GM21825 (cell line): ENCODE data around the gene CD80.
A peak's percentile ranks its signal among the peaks of the same experiment; 100 is the strongest.

Experiments used
- ATAC-seq: cut with Tn5 transposase; IDR thresholded peaks from one replicate; pipeline ENCODE4 v1.9.1; 2021; ENCODE audit warnings: mild to moderate bottlenecking, moderate library complexity; ENCODE audit not compliant: unreplicated experiment

The CD80 gene

GRCh38 chr3:119500901-119501300 is 58.5 kb downstream of the CD80 start:
- ATAC-seq, result no peak

DNA sequence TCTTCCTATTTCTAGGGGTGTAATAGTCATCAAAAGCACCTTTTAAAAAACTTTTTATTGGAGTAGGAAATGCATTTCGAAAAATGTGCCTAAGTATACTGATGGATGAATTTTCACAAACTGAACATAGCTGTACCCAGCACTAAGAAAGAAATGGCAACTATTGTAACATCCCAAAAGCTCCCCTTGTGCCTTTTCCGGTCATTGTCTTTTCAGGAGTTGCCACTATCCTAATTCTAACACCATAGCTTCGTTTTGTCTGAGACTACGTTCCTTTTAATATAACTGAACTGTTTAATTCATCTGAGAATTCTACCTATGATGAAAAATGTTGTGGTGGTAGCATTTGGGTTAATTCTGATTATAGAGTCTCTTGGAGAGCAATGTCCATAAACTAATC is 59.1 kb downstream of the CD80 start:
- ATAC-seq, result no peak

GRCh38 chr3:119498186-119499011 is 61.0 kb downstream of the CD80 start, which contains the start of gene TIMMDC1:
Gene TIMMDC1, plus strand, starts transcription at chr3:119498547. Its CDS starts 187 bp downstream, at chr3:119498734.
- peak; percentile 99 for ATAC-seq

- no peak for ATAC-seq
Measured at GRCh38 chr3:119497820-119498185, 61.6 kb downstream of the CD80 start.

DNA sequence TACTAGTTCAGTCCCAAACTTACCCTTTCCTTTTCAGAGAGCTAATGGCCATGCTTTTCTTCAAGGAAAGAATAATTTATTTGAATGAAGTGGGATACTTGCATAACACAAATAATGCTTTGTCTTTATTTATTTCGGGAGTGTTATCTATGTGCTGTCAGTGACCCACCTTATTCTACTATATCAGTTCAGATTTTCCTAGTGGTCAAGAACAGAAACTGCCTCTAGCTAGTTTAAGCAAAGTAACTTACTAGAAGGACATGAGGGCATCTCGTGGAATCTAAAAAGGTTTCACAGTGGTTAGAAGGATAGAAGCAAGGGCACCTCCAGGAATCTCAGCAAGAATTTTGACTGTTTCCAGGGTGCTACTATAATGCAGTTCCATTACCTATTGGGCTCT is 64.8 kb downstream of the CD80 start:
- no peak for ATAC-seq

GRCh38 chr3:119492810-119493209 is 66.6 kb downstream of the CD80 start:
- ATAC-seq, result no peak

- ATAC-seq, result no peak
Measured at GRCh38 chr3:119492128-119492527, 67.3 kb downstream of the CD80 start.

- no peak for ATAC-seq
Measured at GRCh38 chr3:119490153-119490552, 69.3 kb downstream of the CD80 start.

- ATAC-seq, result no peak
Measured at GRCh38 chr3:119485563-119485962, 73.9 kb downstream of the CD80 start.

DNA sequence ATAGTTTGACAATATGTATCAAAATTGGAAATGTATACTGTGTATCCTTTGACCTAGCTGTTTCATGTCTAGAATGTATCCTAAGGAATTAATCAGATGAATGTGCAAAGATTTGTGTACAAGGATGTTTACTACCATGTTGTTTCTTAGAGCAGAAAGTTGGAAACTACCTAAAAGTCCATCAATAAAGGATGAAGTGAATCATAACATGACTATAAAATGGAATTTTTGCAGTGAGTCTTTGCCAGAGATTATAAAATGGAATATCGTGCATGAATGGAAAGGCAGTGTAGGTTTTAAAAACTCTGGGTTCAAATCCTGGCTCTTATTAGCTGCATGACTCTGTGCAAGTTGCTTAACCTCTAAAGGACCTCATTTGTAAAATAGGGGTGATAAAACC is 76.3 kb downstream of the CD80 start:
- ATAC-seq, result no peak

- no peak for ATAC-seq
Measured at GRCh38 chr3:119481079-119481478, 78.3 kb downstream of the CD80 start.
